Measurements from ENCODE around the gene ACP2. TPM values are rescaled to one million over a fixed set of nuclear protein-coding genes. Genes with fewer than 3 reads are reported as not detected.

ACP2 gene
- total and polyA plus RNA-seq, 2 donors (not counting 1 experiment from before 2014, with no cell fraction given): 16.3 to 29.5 TPM

- H3K9ac ChIP-seq (ENCODE audit: low read length): no peak overlapping the region
- intact Hi-C loops (cut with micrococcal nuclease): no loop called here
- ChIA-PET CTCF (no interaction called here), POLR2A (interaction anchor here (1.2 kb wide), 1 partner anchor 9 kb away, joined by 3 read pairs; the partner anchor contains the start of gene ACP2)
- H4K20me1 ChIP-seq (ENCODE audit: control insufficient read depth, insufficient read depth, low read length, poor library complexity, severe bottlenecking): no peaks in the 10 kb centered on the region
- H3K36me3 ChIP-seq (replicated peaks in 1 of 2; ENCODE audit: control extremely low read depth in 1 of 2, control insufficient read depth in 1 of 2, extremely low read depth in 1 of 2, insufficient read depth in 2 of 2, low read length in 1 of 2): peaks cover 8 to 61% of the 10 kb centered on the region in 2 experiments
- ATAC-seq (ENCODE audit: low read depth) (no peak), DNase-seq (no peak)
- H3K4me1 ChIP-seq (ENCODE audit: control insufficient read depth in 2 of 2, insufficient read depth in 2 of 2, low read length in 2 of 2): no peaks in the 10 kb centered on the region
- no peak overlapping the region for H3K27ac ChIP-seq (ENCODE audit: low read length in 2 of 2)
- no peaks in the 10 kb centered on the region for H3K27me3 Mint-ChIP-seq
- no peaks in the 10 kb centered on the region for H3K4me1 Mint-ChIP-seq
- H3K27me3 ChIP-seq (replicated peaks in 1 of 4; ENCODE audit: control extremely low read depth in 1 of 4, control insufficient read depth in 3 of 4, insufficient read depth in 4 of 4, low read length in 3 of 4): no peaks in the 10 kb centered on the region
- no peak for TF ChIP-seq CTCF (IDR thresholded peaks at IDR 0.05)
- TF ChIP-seq EZH2 (IDR thresholded peaks at IDR 0.05; ENCODE audit: borderline replicate concordance, insufficient read depth, low read depth, low read length, poor library complexity, severe bottlenecking): no peak
- H3K27ac Mint-ChIP-seq: no peak overlapping the region
- no peak overlapping the region for H3K4me2 ChIP-seq (replicated peaks; ENCODE audit: low read depth, low read length, poor library complexity, severe bottlenecking)
- no peaks in the 10 kb centered on the region for H3K9me3 Mint-ChIP-seq (ENCODE audit: insufficient read depth)
- H2AFZ ChIP-seq (ENCODE audit: insufficient read depth, low read depth, low read length, poor library complexity, severe bottlenecking): no peak overlapping the region
- 99% methylated on average over 10 of the region's 10 CpGs for WGBS (ENCODE audit: insufficient coverage)
- H3K4me3 Mint-ChIP-seq: no peak overlapping the region
- H3K79me2 ChIP-seq (ENCODE audit: control insufficient read depth, insufficient read depth, low read length): no peaks in the 10 kb centered on the region
- no peaks in the 10 kb centered on the region for H3K9me3 ChIP-seq (ENCODE audit: control extremely low read depth in 1 of 3, control insufficient read depth in 2 of 3, insufficient read depth in 1 of 3, low read length in 2 of 3)
- H3K4me3 ChIP-seq (ENCODE audit: control extremely low read depth in 1 of 5, extremely low read depth in 1 of 5, insufficient read depth in 1 of 5, low read depth in 2 of 5, low read length in 4 of 5): no peak overlapping the region
Observed at GRCh38 chr11:47239852-47240251, 8.8 kb downstream of the ACP2 start.

- H3K9me3 Mint-ChIP-seq (ENCODE audit: insufficient read depth): no peaks in the 10 kb centered on the region
- intact Hi-C loops (cut with micrococcal nuclease): no loop called here
- no peaks in the 10 kb centered on the region for H3K79me2 ChIP-seq (ENCODE audit: control insufficient read depth, insufficient read depth, low read length)
- ChIA-PET CTCF (interaction anchor here (1.0 to 3.2 kb wide), 3 partner anchors 12 to 216 kb away, joined by 3 to 13 read pairs (median 3); partner anchors contain the start of gene ACP2), POLR2A (interaction anchor here (1.1 kb wide), 1 partner anchor 22 kb away, joined by 4 read pairs; no protein-coding TSS in a partner anchor)
- H3K27ac Mint-ChIP-seq: no peak overlapping the region
- H3K27me3 ChIP-seq (replicated peaks in 1 of 4; ENCODE audit: control extremely low read depth in 1 of 4, control insufficient read depth in 3 of 4, insufficient read depth in 4 of 4, low read length in 3 of 4): no peaks in the 10 kb centered on the region
- no peak overlapping the region for H3K9ac ChIP-seq (ENCODE audit: low read length)
- DNase-seq (no peak), ATAC-seq (ENCODE audit: low read depth) (no peak)
- H3K27ac ChIP-seq (ENCODE audit: low read length in 2 of 2): no peak overlapping the region
- H3K4me1 ChIP-seq (ENCODE audit: control insufficient read depth in 2 of 2, insufficient read depth in 2 of 2, low read length in 2 of 2): no peaks in the 10 kb centered on the region
- no peaks in the 10 kb centered on the region for H3K9me3 ChIP-seq (ENCODE audit: control extremely low read depth in 1 of 3, control insufficient read depth in 2 of 3, insufficient read depth in 1 of 3, low read length in 2 of 3)
- no peak overlapping the region for H2AFZ ChIP-seq (ENCODE audit: insufficient read depth, low read depth, low read length, poor library complexity, severe bottlenecking)
- H4K20me1 ChIP-seq (ENCODE audit: control insufficient read depth, insufficient read depth, low read length, poor library complexity, severe bottlenecking): no peaks in the 10 kb centered on the region
- no peak overlapping the region for H3K4me3 Mint-ChIP-seq
- H3K4me3 ChIP-seq (ENCODE audit: control extremely low read depth in 1 of 5, extremely low read depth in 1 of 5, insufficient read depth in 1 of 5, low read depth in 2 of 5, low read length in 4 of 5): no peak overlapping the region
- H3K36me3 ChIP-seq (replicated peaks in 1 of 2; ENCODE audit: control extremely low read depth in 1 of 2, control insufficient read depth in 1 of 2, extremely low read depth in 1 of 2, insufficient read depth in 2 of 2, low read length in 1 of 2): peaks cover 7 to 43% of the 10 kb centered on the region in 2 experiments
- no peaks in the 10 kb centered on the region for H3K27me3 Mint-ChIP-seq
- no peaks in the 10 kb centered on the region for H3K4me1 Mint-ChIP-seq
- H3K4me2 ChIP-seq (replicated peaks; ENCODE audit: low read depth, low read length, poor library complexity, severe bottlenecking): no peak overlapping the region
- TF ChIP-seq EZH2 (IDR thresholded peaks at IDR 0.05; ENCODE audit: borderline replicate concordance, insufficient read depth, low read depth, low read length, poor library complexity, severe bottlenecking) (no peak), CTCF (IDR thresholded peaks at IDR 0.05) (no peak)
- no CpG with 5 or more reads among the region's 5 CpGs for WGBS (ENCODE audit: insufficient coverage)
Observed at GRCh38 chr11:47236482-47236881, 12.1 kb downstream of the ACP2 start.

All from B cell (primary cell).